K562 (cell line): ENCODE results near the gene PSMB7. TPM values are rescaled to one million over a fixed set of nuclear protein-coding genes. Genes with fewer than 3 reads are reported as not detected.

Experiments used
- ATAC-seq: fragments of 200-7000 bp; cut with Tn5 transposase; 3 replicates; pipeline ENCODE4 v1.9.1; 2020; ENCODE audit warnings: moderate library complexity
- BruUV-seq: library from RNA; stranded (reverse); fragments of 400-500 nt; replicated peaks from 2 replicates; lab custom pipeline; 2021; lab: Mats Ljungman, UMichigan
- CTCF ChIA-PET: fragments of 300-600 bp; formaldehyde crosslinking; extraction: SDS; loops from one replicate; lab custom pipeline; 2021; ENCODE audit warnings: low intra/inter-chr PET ratio; lab: Yijun Ruan, JAX
- POLR2A ChIA-PET: fragments of 300-600, 350-650 bp; sonication (Branson Sonifier 250); formaldehyde crosslinking; extraction: SDS; loops from one replicate; lab custom pipeline; 2021; ENCODE audit warnings: antibody characterized with exemption, inconsistent platforms; lab: Yijun Ruan, JAX
- DNase-seq, 4 experiments: peaks; one replicate each; pipeline versions ENCODE4 v3.0.0 to v3.0.0-alpha.2; 2011 to 2018; ENCODE audit warnings: low spot score in 3 of 4, mixed read lengths in 3 of 4; ENCODE audit errors: extremely low read depth in 1 of 4
- FAIRE-seq: peaks from 2 replicates; lab custom pipeline; 2011; peaks lifted over from hg19 to GRCh38; lab: Jason Lieb, UNC
- H2AFZ ChIP-seq: 2 replicates; pipeline ENCODE4 v1.6.0; 2011; ENCODE audit warnings: low read depth, low read length, control low read depth, inconsistent platforms
- H3K27ac ChIP-seq: fragments of 200-600 bp; 3 replicates; pipeline ENCODE4 v1.8.0; 2011; ENCODE audit warnings: low read depth, mild to moderate bottlenecking, control low read depth, inconsistent platforms, low read length, moderate library complexity, mixed read lengths; ENCODE audit errors: extremely low read depth
- H3K27me3 ChIP-seq, 2 experiments: fragments of 300-600 bp in 1 of 2; 2 replicates in 1 of 2; 3 replicates in 1 of 2; pipeline versions ENCODE4 v1.6.0 to v1.8.0; 2011; ENCODE audit warnings: inconsistent platforms in 2 of 2, low read length in 2 of 2, mild to moderate bottlenecking in 1 of 2, mixed read lengths in 1 of 2, moderate library complexity in 1 of 2; ENCODE audit not compliant: control insufficient read depth in 2 of 2, insufficient read depth in 2 of 2
- H3K36me3 ChIP-seq: fragments of 300-600 bp; 3 replicates; pipeline ENCODE4 v1.8.0; 2011; ENCODE audit warnings: mild to moderate bottlenecking, low read length, inconsistent platforms; ENCODE audit not compliant: control insufficient read depth, insufficient read depth
- H3K4me1 ChIP-seq, 2 experiments: fragments of 200-600 bp in 1 of 2; replicated peaks in 1 of 2; 2 replicates in 1 of 2; 3 replicates in 1 of 2; pipeline versions ENCODE4 v1.5.1 to v1.8.0; 2011; ENCODE audit warnings: inconsistent platforms in 2 of 2, low read length in 2 of 2, mild to moderate bottlenecking in 1 of 2, mixed read lengths in 1 of 2, moderate library complexity in 1 of 2; ENCODE audit not compliant: control insufficient read depth in 2 of 2, insufficient read depth in 2 of 2
- H3K4me2 ChIP-seq: 2 replicates; pipeline ENCODE4 v1.6.1; 2011; ENCODE audit warnings: low read length, control low read depth, inconsistent platforms, mixed read lengths; ENCODE audit not compliant: insufficient read depth
- H3K4me3 ChIP-seq: fragments of 200-600 bp; sonication (generic), shearing (Covaris generic); 2 replicates; pipeline ENCODE4 v1.5.1; 2016; ENCODE audit warnings: control low read depth, inconsistent platforms
- H3K79me2 ChIP-seq: fragments of 200-600 bp; 3 replicates; pipeline ENCODE4 v1.8.0; 2011; ENCODE audit warnings: low read length, inconsistent platforms; ENCODE audit not compliant: control insufficient read depth, insufficient read depth
- H3K9ac ChIP-seq, 2 experiments: 2 replicates each; pipeline versions ENCODE4 v1.6.0 to v1.6.1; 2011; ENCODE audit warnings: low read depth in 2 of 2, low read length in 2 of 2, control low read depth in 1 of 2, inconsistent platforms in 1 of 2, mild to moderate bottlenecking in 1 of 2, mixed read lengths in 1 of 2; ENCODE audit not compliant: insufficient read depth in 1 of 2
- H3K9me1 ChIP-seq: one replicate; pipeline ENCODE4 v1.6.0; 2011; ENCODE audit warnings: inconsistent platforms, mild to moderate bottlenecking, low read length, moderate library complexity; ENCODE audit not compliant: control insufficient read depth, insufficient read depth
- H3K9me3 ChIP-seq: replicated peaks from 2 replicates; pipeline ENCODE4 v1.5.1; 2011; ENCODE audit warnings: low read depth, low read length, inconsistent platforms; ENCODE audit not compliant: control insufficient read depth, insufficient read depth
- H4K20me1 ChIP-seq: replicated peaks from 2 replicates; pipeline ENCODE4 v1.6.1; 2011; ENCODE audit warnings: low read length, inconsistent platforms, mixed read lengths; ENCODE audit not compliant: control insufficient read depth, insufficient read depth
- CBFA2T2 ChIP-seq: fragments of 450-650 bp; conservative IDR thresholded peaks from 2 replicates; pipeline ENCODE4 v1.6.1; 2017; ENCODE audit warnings: mild to moderate bottlenecking
- CEBPB ChIP-seq: fragments of 450-650 bp; IDR thresholded peaks from 2 replicates; pipeline ENCODE4 v1.6.1; 2016; ENCODE audit warnings: missing genetic modification characterization, missing compliant biosample characterization
- HDAC2 ChIP-seq: fragments of 450-650 bp; IDR thresholded peaks from 2 replicates; pipeline ENCODE4 v1.6.1; 2016; ENCODE audit warnings: mild to moderate bottlenecking
- MAFG ChIP-seq: fragments of 450-650 bp; conservative IDR thresholded peaks from 2 replicates; pipeline ENCODE4 v1.6.1; 2016; ENCODE audit warnings: missing genetic modification characterization, missing compliant biosample characterization
- PTRF ChIP-seq: fragments of 450-650 bp; IDR thresholded peaks from 2 replicates; pipeline ENCODE4 v1.6.1; 2016; ENCODE audit warnings: mild to moderate bottlenecking, missing genetic modification characterization, missing compliant biosample characterization
- SMC3 ChIP-seq: conservative IDR thresholded peaks from 2 replicates; pipeline ENCODE4 v1.6.1; 2011; ENCODE audit warnings: low read depth, low read length, improper control_type of control experiment; ENCODE audit not compliant: insufficient read depth
- WHSC1 ChIP-seq: IDR thresholded peaks from one replicate; pipeline ENCODE4 v1.6.1; 2012; ENCODE audit warnings: low read length, control low read depth, inconsistent platforms
- ZNF175 ChIP-seq: fragments of 200-800 bp; sonication (Bioruptor generic); IDR thresholded peaks from 2 replicates; pipeline ENCODE4 v1.6.1; 2016; ENCODE audit warnings: low read depth, mild to moderate bottlenecking, missing genetic modification characterization, missing compliant biosample characterization
- ZNF740 ChIP-seq, 3 experiments: fragments of 200-800 bp in 1 of 3; sonication (Bioruptor generic) in 1 of 3; sonication (generic) in 1 of 3; formaldehyde crosslinking in 1 of 3; IDR thresholded peaks; 2 replicates each; pipeline versions ENCODE4 v1.6.1 to v1.8.0; 2016 to 2022; ENCODE audit warnings: mild to moderate bottlenecking in 2 of 3, missing compliant biosample characterization in 2 of 3, missing genetic modification characterization in 2 of 3, missing genetic modification reagents in 1 of 3
- WGBS: fragments of 100-300 bp; shearing (Covaris generic); methylation state at CpG from one replicate; pipeline ENCODE4 v1.1.6; 2016; ENCODE audit warnings: low coverage, mixed read lengths; ENCODE audit not compliant: insufficient coverage; ENCODE audit errors: missing lambda C conversion rate; 5-methylcytosine and 5-hydroxymethylcytosine counted together
- in situ Hi-C: fragments of 300-500 bp; cut with MboI; formaldehyde crosslinking; loops from 4 replicates; pipeline ENCODE4 v1.15.0; 2018; ENCODE audit warnings: inconsistent platforms, mixed read lengths
- intact Hi-C: fragments of 100-400 bp; cut with micrococcal nuclease; formaldehyde crosslinking; loops from 2 replicates; pipeline ENCODE4 v1.14.2; 2022
- polyA plus RNA-seq, 8 experiments: library from polyadenylated mRNA; depleted of rRNA in 4 of 8; stranded (reverse) in 5 of 8; unstranded in 3 of 8; fragments of >200 nt; fragmentation: Nextera tagmentation in 2 of 8; fragmentation: Illumina TruSeq in 1 of 8; extraction: Ambion mirVana in 2 of 8; extraction: Trizol in 1 of 8; gene quantifications; 2 replicates each; pipeline versions ENCODE4 v1.2.1 to v1.2.3, GENCODE V29; 2011 to 2014; ENCODE audit warnings: inconsistent platforms in 1 of 8, missing spikeins in 1 of 8
- total RNA-seq, 7 experiments: library from RNA; depleted of rRNA in 6 of 7; stranded (reverse); fragments of >200 nt in 6 of 7; fragmentation: Illumina TruSeq in 2 of 7; extraction: Trizol in 2 of 7; gene quantifications; 2 replicates each; pipeline versions ENCODE4 v1.2.1 to v1.2.3, GENCODE V29; 2011 to 2021; ENCODE audit warnings: low replicate concordance in 1 of 7

Gene PSMB7
- total and polyA plus RNA-seq, 9 of the 15 experiments (the other 6 are each of a cell fraction or from before 2014, with no cell fraction given): 321 to 978 (median 407) TPM

- WGBS: 78% methylated on average over 11 of the region's 12 CpGs
- ATAC-seq (no peak), FAIRE-seq (no peak), DNase-seq (no peak)
- Histone ChIP-seq H4K20me1 (no peaks in the 10 kb centered on the region), H3K9ac (no peak overlapping the region), H3K4me3 (no peak overlapping the region), H3K4me2 (no peak overlapping the region), H3K27me3 (no peaks in the 10 kb centered on the region), H3K4me1 (peaks cover 0 to 12% of the 10 kb centered on the region in 2 experiments; a peak in 2 of 5 replicates), H3K27ac (no peak overlapping the region), H3K79me2 (no peaks in the 10 kb centered on the region), H3K9me1 (no peaks in the 10 kb centered on the region), H3K9me3 (no peaks in the 10 kb centered on the region), H2AFZ (no peak overlapping the region), H3K36me3 (no peaks in the 10 kb centered on the region; the same call in 2 of the 3 replicates)
- BruUV-seq: no TSS peak
- TF ChIP-seq CEBPB: no peak
- no peak for TF ChIP-seq MAFG (tag)
- no peak for TF ChIP-seq CBFA2T2
- TF ChIP-seq ZNF740 (CRISPR knock-in tag; IDR thresholded peaks at IDR 0.05): no peak
- no peak for TF ChIP-seq ZNF740 (tag; IDR thresholded peaks at IDR 0.05)
- no peak for TF ChIP-seq HDAC2
- TF ChIP-seq ZNF175 (CRISPR knock-in tag): no peak
- TF ChIP-seq SMC3: no peak
- TF ChIP-seq PTRF (tag): no peak
- TF ChIP-seq WHSC1: no peak
- POLR2A ChIA-PET: interaction anchor here (0.6 to 1.2 kb wide), 3 partner anchors 24 to 80 kb away, joined by 3 to 4 read pairs (median 3); no protein-coding TSS in a partner anchor
- intact Hi-C loops (no loop called here), in situ Hi-C loops (no loop called here)
- CTCF ChIA-PET: no interaction called here
Measured at GRCh38 chr9:124328285-124328684, 87.0 kb downstream of the PSMB7 start.
